LoVo (cell line): ENCODE data around the gene POLR1E.
"Not testable (repeated sequence)": the region's sequence is repeated elsewhere in the genome, so short reads cannot be mapped to it uniquely, and the experiment has no call there.

Experiments used
- DNase-seq: peaks from one replicate; pipeline ENCODE4 v3.0.0-alpha.2; 2016; ENCODE audit warnings: low spot score

Gene POLR1E

DNA sequence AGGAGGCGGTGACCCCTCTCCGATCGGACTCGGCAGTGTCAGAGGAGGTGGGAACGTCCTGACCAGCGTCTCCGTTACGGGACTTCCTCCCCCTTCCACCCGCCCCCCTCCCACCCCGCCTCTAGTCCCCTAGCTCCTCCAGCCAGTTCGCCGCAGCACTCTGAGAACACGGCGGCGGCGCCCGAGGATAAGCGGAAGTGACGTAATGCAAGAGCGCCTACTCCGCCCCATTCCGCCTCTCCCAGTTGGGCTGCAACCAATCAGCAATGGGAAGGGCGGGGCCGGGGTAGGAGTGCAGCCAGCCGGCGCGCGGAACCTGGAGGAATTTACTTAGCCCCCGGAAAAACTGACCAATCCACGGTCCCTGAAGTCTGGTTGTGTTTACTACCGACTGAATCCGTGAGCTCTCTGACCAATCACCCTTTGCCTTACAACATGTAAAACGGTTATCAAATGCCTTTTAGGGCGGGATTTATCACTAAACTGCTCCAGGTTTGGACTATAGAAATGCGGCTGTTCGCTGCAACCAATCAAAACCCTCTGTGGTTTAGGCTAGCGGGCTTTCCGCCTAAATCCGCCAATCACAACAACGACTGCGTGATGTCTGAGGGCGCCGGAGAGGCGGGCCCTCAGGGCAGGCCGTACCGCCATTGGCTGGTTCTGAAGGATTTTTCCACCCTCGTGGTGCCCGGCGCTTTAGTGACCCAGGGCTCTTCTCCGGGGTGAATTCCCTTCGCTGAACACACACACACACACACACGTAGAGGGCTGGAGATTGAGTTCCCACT, 20.3 kb upstream of the POLR1E start, which contains the start of gene ZBTB5:
ZBTB5 (minus strand) TSS at position 202 of the 788 bp plus-strand sequence. CDS start 22,899 bp downstream, outside the sequence.
- DNase-seq: peak; percentile 98

DNA sequence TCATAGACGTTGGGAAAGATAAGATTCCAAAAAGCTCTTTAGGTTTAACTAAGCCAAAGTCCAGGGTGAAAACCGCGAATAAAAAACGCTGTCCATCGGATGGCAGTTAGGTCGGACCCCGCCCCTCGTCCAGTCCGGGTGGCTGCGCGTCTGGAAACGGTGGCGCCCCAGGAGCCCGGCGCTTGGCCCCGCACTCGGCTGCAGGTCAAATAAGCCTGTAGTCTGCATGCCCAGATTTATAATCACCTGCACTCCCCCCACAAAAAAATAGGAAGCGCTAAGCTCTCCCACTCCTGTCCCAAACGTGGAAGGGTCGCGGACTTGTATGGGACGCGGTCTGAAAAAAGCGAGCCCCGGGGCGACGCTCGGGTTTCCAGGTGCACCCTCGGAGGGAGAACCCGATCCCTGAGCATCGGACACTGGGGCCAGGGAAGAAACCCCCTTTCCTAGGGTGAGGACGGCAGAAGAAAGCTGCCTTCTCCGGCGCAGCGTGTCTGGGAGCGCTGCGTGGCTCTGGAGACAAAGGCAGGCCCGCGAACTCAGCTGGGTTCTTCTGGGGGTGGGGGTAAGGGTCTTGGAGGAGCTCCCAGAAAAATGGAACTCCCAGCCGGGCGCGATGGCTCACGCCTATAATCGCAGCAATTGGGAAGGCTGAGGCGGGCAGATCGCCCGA, 19.6 kb upstream of the POLR1E start:
- peak; percentile 85 for DNase-seq

DNA sequence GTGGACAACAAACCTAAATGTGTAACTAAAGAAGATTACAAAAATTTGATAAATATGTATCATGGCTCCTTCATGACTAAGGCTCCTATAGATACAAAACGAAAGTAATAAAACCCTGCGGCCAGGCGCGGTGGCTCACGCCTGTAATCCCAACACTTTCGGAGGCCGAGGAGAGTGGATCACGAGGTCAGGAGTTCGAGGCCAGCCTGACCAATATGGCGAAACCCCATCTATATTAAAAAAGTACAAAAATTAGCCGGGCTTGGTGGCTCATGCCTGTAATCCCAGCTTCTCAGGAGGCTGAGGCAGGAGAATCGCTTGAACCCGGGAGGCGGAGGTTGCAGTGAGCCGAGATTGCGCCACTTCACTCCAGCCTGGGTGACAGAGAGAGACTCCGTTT, 18.2 kb upstream of the POLR1E start:
- peak; percentile 59 for DNase-seq

DNA sequence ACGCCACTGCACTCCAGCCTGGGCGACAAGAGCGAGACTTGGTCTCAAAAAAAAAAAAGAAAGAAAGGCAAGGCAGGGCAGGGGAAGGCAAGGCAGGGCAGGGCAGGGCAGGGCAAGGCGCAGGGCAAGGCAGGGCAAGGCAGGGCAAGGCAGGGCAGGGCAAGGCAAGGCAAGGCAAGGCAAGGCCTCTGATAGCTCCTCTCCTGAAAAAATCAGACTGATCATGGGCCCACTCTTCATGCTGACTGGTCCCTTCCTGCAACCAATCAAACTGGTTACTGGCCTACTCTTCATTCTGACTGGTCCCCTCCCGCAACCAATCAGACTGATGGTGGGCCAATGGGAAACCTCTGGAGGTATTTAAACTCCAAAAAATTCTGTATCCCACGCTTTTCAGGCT, 17.1 kb upstream of the POLR1E start:
- DNase-seq: peak; percentile 39

DNA sequence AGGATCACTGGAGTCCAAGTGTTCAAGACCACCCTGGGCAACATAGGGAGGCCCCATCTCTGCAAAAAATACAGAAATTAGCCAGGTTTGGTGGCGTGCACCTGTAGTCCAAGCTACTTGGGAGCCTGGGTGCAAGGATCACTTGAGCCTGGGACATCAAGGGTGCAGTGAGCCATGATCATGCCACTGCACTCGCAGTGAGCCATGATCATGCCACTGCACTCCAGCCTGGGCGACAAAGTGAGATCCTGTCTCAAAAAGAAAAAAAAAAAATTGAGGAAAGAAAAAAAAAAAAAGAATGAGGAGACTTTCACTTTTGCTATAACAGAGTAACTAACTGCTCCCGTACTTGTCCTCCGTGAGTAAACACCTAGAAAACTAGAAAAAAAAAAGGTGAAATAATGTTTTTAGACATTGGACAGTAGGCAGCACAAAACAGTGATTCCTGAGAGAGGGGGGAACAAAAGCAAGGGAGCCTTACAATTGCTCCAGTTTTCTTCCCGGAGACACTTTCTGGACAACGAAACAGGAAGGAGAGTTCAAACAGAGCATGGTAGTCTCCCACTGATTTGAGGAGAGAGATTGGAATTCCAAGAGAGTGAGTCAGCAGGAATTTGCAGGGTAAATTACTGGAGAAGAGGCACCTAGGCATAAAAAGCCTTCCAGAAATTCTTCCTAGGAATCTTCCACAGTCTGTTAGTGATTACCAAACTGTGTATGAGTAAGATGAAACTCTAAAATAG, 13.6 kb upstream of the POLR1E start:
- DNase-seq: peak; percentile 92

DNA sequence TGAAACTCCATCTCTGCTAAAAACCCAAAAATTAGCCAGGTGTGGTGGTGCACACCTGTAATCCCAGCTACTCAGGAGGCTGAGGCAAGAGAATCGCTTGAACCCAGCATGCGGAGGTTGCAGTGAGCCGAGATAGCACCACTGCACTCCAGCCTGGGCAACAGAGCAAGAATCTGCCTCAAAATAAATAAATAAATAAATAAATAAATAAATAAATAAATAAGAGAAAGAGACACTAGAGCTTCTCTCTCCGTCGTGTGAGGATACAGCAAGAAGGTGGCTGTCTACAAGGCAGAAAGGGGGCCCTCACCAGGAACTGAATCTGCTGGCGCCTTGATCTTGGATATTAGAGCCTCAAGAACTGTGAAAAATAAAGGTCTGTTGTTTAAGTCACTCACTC, 11.8 kb upstream of the POLR1E start:
- DNase-seq: not testable (repeated sequence)

DNA sequence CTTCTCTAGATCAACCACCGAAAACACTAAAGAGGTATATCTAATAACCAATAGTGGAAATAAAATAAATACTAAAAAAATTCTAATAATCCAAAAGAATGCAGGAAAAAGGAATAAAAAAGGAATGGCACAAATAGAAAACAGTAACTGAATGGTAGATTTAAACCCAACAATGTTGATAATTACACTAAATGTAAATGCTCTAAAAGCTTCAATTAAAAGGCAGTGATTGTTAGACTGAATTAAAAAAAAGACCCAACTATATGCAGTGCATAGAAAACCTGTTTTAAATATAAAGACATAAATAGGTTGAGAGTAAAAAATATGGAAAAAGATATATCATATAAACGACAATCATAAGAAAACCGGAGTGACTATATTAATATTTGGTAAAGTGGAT, 11.3 kb upstream of the POLR1E start:
- no peak for DNase-seq

DNA sequence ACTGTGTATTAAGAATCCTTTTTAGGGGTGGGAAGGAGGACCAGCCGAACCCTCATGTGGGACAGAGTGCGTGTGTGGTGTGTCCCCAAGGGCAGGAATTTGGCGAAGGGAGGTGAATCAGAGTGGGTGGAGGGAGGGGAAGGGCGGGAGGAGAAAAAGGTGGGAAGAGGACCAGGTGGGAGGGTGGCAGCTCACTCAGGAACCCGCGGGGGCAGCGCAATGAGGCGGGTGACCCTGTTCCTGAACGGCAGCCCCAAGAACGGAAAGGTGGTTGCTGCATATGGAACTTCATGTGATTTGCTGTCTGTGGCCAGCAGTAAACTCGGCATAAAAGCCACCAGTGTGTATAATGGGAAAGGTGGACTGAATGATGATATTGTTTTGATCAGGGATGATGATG, 8.8 kb upstream of the POLR1E start:
- DNase-seq: no peak

DNA sequence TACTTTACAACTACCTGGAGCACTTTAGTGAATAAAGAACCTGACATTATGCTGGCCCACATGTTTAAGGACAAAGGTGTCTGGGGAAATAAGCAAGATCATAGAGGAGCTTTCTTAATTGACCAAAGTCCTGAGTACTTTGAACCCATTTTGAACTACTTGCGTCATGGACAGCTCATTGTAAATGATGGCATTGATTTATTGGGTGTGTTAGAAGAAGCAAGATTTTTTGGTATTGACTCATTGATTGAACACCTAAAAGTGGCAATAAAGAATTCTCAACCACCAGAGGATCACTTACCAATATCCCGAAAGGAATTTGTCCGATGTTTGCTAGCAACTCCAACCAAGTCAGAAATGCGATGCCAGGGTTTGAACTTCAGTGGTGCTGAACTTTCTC, 8.3 kb upstream of the POLR1E start:
- peak; percentile 16 for DNase-seq

DNA sequence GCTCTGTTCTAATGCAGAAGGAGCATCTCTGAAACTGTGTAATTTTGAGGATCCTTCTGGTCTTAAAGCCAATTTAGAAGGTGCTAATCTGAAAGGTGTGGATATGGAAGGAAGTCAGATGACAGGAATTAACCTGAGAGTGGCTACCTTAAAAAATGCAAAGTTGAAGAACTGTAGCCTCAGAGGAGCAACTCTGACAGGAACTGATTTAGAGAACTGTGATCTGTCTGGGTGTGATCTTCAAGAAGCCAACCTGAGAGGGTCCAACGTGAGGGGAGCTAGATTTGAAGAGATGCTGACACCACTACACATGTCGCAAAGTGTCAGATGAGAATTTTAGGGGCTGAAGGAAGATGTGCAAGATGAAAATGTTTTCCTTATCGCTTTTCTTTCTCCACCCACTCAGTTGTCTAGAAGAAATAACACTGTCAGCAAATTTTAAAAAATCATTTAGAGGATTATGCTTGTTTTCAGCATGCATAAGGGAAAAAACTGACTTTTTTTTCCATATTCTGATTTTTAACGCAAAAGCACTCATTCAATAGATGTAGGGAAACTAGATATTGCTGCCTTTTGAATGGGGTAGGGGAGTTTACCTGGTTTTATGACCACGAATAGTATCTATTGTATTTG, 7.6 kb upstream of the POLR1E start:
- not testable (repeated sequence) for DNase-seq

DNA sequence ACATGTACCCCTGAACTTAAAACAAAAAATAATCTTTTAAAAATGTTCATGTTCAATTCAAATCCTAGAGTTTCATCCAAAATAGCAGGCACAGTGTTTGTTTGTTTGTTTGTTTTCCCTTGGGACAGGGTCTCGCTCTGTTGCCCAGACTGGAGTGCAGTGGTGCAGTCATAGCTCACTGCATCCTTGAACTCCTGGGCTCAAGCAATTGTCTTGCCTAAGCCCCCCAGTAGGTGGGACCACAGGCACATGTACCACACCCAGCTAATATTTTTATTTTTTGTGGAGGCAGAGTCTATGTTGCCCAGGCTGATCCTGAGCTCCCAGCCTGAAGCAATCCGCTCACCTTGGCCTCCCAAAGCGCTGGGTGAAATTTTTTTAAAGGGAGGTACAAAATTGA, 5.0 kb upstream of the POLR1E start:
- no peak for DNase-seq

DNA sequence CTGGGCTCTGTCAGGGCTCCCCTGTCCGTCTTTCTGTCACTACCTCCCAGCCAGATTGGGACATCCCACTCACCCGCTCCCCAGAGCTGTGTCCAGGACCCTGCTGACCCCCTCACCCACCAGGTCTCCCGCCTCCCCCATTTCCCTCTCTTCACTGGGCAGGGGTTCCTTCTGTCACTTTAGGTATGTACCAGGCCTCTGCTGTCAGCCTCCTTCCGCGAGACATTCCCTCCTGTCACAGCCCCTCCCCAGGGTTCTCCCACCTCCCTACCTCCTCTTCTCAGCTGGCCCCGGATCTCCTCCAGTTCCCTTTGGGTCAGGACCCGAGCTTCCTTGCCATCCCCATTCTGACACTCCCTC, 488 bp downstream of the POLR1E start:
- DNase-seq: no peak

DNA sequence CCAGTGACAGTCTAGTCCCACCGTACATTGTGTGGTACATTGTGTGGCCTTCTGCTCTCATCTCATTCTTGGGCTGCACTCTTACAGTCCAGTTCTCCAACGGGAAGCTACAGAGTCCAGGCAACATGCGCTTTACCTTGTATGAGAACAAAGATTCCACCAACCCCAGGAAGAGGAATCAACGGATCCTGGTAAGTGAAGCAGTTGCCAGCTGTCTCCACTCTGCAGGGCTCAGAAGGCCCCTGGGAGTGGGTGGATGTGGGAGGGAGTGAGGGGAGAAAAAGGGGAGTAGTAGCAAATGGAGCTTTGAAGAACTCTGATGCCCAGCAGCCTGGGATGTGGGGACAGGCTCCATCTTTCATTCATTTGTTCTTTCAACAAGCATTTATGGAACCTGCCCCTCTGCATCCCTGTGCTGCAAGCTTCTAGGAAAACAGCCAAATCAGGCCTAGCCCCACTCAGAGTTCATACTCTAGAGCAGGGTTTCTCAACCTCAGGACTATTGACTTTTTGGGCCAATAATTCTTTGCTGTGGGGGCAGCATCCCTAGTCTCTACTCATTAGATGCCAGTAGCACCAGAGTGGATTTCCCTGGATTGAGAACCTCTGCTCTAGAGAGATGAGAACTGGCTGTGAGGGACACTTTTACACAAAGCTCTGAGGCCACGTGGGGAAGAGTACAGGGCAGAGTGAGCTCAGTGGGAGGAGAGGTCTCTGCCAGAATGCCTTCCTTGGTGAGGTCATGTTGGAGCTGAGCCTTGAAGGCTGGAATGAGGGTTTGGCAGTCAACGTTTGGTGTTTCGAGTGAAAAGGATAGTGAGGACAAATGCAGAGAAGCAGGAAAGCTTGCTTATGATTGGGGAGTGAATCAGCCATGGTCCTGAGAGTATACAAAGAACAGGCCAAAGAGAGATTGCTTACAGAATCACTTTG, 1.1 kb downstream of the POLR1E start:
- DNase-seq: no peak

DNA sequence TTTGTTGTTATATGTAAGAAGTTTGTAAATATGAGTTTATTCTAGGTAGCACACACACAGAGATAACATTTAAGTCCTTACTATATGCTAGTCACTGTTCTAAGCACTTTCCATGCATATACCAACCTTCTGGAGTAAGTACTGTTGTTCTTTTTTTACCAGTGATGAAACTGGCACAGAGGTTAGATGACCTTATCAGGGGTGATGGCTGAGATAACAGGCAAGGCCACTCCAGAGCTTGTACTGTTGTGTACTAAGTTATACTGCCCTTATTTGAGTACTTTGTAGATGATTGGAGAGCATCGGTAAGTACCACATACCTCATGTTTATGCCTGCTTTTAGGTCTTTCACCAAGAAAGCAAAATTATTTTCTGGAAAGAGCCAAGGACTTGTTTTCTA, 6.2 kb downstream of the POLR1E start:
- no peak for DNase-seq

DNA sequence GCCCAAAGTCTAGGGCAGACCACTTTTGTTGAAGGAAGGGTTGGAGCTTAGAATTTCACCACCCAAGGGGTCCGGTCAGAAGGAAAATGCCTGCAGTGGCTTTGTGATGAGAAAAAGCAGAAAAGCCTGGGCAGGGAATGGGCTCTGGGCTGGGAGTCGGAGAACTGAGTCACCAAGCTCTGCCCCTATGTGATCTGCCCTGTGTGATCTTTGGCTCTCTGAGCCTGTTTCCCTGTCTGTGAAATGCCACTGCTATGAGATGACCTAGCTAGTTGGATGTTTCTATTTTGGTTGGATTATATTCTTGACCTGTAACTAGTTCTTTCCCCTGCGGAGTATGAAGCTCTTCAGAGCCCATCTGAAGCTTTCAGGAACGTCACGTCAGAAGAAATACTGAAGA, 9.8 kb downstream of the POLR1E start:
- DNase-seq: no peak

DNA sequence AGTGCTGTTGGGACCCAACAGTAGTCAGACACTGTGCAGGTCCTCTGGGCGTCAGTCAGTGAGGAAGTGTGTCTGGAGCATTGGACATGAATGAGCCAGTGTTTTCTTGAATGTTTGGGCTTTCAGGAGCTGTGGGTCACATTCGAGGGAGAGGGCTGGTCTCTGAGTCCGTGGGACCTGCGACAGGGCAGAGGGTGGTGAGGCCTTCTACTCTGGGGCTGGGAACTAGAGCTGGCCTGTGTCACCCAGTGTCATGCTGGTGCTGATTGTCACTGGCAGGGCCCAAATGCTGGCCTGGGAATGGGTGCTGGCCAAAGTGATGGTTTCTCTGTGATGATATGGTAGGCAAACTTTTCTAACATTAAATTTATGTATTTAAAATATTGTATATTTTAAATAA, 10.3 kb downstream of the POLR1E start:
- no peak for DNase-seq

DNA sequence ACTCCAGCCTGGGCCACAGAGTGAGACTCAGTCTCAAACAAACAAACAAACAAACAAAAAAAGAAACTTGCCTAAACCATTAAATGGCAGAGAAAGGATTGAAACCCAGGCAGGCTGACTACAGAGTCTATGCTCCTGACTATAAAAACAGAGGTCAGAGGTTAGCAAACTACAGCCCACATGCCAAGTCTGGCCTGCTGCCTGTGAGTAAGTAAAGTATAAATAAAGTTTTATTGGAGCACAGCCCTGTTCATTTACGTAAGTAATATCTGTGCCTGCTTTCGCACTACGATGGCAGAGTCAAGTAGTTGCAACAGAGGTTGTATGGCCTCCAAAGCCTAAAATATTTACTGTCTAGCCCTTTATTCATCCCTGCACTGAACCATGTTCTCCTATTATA, 11.6 kb downstream of the POLR1E start:
- no peak for DNase-seq

DNA sequence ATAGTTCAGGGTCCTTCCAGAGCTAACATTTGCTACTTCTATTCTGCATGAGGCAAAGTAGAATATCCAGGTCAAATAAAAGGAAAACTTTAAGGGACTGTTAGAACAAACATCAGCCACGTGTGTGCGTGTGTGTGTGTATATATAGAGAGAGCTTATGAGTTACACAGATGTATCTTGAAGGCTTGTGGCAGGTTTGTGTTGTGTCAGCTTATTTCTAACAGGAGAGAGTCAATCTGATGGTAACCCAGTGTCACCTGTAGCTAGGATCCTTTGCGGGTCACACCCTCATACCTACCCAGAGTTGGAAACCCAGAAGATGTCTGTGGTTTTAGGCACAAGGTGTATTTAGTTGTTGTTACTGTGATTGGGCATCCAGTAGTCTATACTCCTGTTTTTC, 12.7 kb downstream of the POLR1E start:
- DNase-seq: no peak

DNA sequence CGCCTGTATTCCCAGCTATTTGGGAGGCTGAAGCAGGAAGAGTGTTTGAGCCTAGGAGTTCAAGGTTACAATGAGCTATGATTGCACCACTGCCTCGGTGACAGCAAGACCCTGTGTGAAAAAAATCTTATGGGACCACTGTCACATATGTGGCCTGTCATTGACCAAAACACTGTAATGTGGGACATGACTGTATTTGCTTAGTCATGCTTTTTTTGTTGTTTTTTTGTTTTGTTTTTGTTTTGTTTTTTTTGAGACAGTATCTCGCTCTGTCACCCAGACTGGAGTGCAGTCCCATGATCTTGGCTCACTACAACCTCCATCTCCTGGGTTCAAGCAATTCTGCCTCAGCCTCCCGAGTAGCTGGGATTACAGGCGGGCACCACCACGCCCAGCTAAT, 13.5 kb downstream of the POLR1E start:
- no peak for DNase-seq

DNA sequence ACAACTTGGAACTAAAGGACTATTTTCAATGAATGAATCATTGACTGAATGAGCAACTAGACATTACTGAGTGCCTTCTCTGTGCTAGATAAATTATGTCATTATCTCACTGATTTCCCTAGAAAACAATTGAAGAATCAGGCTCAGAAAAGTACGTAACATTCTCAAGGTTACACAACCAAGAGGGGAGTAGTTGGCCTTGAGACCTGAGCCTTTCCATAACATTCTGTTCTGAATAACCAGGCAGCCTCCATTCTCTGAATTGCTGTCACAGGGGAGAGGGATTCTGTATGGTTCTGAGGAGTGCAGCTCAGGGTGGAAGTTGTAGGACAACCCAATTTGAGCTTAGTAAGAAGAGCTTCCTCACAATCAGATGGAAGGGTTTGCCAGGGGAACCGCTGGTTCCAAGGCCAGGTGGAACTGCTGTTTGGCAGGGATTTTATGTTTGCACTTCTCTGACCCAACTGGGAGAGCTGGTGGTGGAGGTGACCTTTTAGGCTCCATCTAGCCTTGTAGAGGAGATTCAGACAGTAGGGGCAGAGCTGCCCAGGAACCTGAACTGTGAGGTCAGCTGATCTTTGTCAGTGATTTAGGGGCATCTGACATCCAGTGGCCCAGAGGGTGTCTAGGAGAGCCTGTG, 16.3 kb downstream of the POLR1E start:
- no peak for DNase-seq

DNA sequence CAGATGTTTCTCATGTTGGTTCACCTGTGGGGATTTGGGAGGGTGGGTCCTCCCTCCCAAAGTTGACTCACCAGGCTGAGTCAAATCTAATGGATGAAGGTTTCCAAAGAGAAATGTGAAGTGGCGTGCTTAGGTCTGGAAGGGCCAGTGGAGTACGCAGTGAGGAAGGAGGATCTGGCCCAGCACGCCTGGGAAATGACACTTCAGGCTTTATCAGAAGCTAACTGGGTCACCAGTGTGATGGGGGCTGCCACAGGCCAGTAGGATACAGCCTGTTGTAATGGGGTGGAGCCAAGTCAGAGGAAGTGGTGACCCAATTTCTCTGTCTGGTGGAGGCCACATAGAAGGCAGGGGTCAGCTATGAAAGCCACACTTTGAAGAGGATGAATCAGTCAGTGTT, 18.0 kb downstream of the POLR1E start:
- no peak for DNase-seq
